Spinal cord (tissue), 10 donors: Measurements from ENCODE around the gene MYPN. TPM values are rescaled to one million over a fixed set of nuclear protein-coding genes. Genes with fewer than 3 reads are reported as not detected.

Source experiments
- DNase-seq, 6 donors: peaks; one replicate each; pipeline versions ENCODE4 v3.0.0 to v3.0.0-alpha.2; 2013 to 2015; ENCODE audit warnings: low spot score in 6 of 6, low read depth in 4 of 6
- H3K27ac ChIP-seq: one replicate; pipeline ENCODE4 v1.5.1; 2013; ENCODE audit warnings: low read depth, low read length, control low read depth
- H3K27me3 ChIP-seq: one replicate; pipeline ENCODE4 v1.6.1; 2013; ENCODE audit warnings: low read length; ENCODE audit not compliant: control insufficient read depth, insufficient read depth
- H3K36me3 ChIP-seq: one replicate; pipeline ENCODE4 v1.6.1; 2013; ENCODE audit warnings: low read length; ENCODE audit not compliant: control insufficient read depth, insufficient read depth
- H3K4me1 ChIP-seq: one replicate; pipeline ENCODE4 v1.6.1; 2013; ENCODE audit warnings: low read length; ENCODE audit not compliant: control insufficient read depth, insufficient read depth
- H3K4me3 ChIP-seq: one replicate; pipeline ENCODE4 v1.5.1; 2013; ENCODE audit warnings: low read depth, low read length, control low read depth
- H3K9me3 ChIP-seq: one replicate; pipeline ENCODE4 v1.6.1; 2013; ENCODE audit warnings: low read length; ENCODE audit not compliant: control insufficient read depth, insufficient read depth
- whole genome bisulfite sequencing: methylation state at CpG from one replicate; pipeline ENCODE4 v1.1.5; 2013; ENCODE audit warnings: missing lambda C conversion rate; ENCODE audit not compliant: insufficient coverage; 5-methylcytosine and 5-hydroxymethylcytosine counted together
- polyA plus RNA-seq, 2 donors: library from polyadenylated mRNA; unstranded; fragments of 120-200 nt; gene quantifications; one replicate each; pipeline ENCODE4 v1.2.1, GENCODE V29; 2013; ENCODE audit not compliant: insufficient read length in 2 of 2
- total RNA-seq, 2 donors: library from RNA; depleted of rRNA in 1 of 2; stranded (reverse); fragments of 120-200 nt in 1 of 2; fragments of >200 nt in 1 of 2; gene quantifications; one replicate each; pipeline versions ENCODE4 v1.2.3 to v1.2.4, GENCODE V29; 2013 to 2014
- donor health status: healthy.

MYPN gene
- total and polyA plus RNA-seq, 4 donors: 0.06 to 0.23 (median 0.10) TPM; not detected in 1

GRCh38 chr10:68139448-68140272 is 30.4 kb downstream of the MYPN start:
- 73% methylated on average over 4 of the region's 6 CpGs for WGBS
- Histone ChIP-seq H3K4me3 (no peak overlapping the region), H3K4me1 (no peaks in the 10 kb centered on the region), H3K27me3 (no peaks in the 10 kb centered on the region), H3K9me3 (no peaks in the 10 kb centered on the region), H3K27ac (no peak overlapping the region), H3K36me3 (no peaks in the 10 kb centered on the region)
- DNase-seq: no peak

- Histone ChIP-seq H3K27me3 (no peaks in the 10 kb centered on the region), H3K27ac (no peak overlapping the region), H3K4me3 (no peak overlapping the region), H3K36me3 (no peaks in the 10 kb centered on the region), H3K4me1 (no peaks in the 10 kb centered on the region), H3K9me3 (no peaks in the 10 kb centered on the region)
- no CpG with 5 or more reads among the region's 4 CpGs for WGBS
- no peak for DNase-seq
Measured at GRCh38 chr10:68142761-68143160, 33.5 kb downstream of the MYPN start.

GRCh38 chr10:68144709-68145108 is 35.4 kb downstream of the MYPN start:
- Histone ChIP-seq H3K9me3 (no peaks in the 10 kb centered on the region), H3K27ac (no peak overlapping the region), H3K36me3 (no peaks in the 10 kb centered on the region), H3K27me3 (no peaks in the 10 kb centered on the region), H3K4me1 (no peaks in the 10 kb centered on the region), H3K4me3 (no peak overlapping the region)
- no peak for DNase-seq
- 86% methylated on average over 2 of the region's 6 CpGs for WGBS

- H3K36me3 ChIP-seq: no peaks in the 10 kb centered on the region
- no peak for DNase-seq
- no peak overlapping the region for H3K27ac ChIP-seq
- no peaks in the 10 kb centered on the region for H3K4me1 ChIP-seq
- WGBS: 63% methylated on average over 2 of the region's 3 CpGs
- H3K27me3 ChIP-seq: no peaks in the 10 kb centered on the region
- no peak overlapping the region for H3K4me3 ChIP-seq
- H3K9me3 ChIP-seq: no peaks in the 10 kb centered on the region
Measured at GRCh38 chr10:68145705-68146104, 36.4 kb downstream of the MYPN start.

- WGBS: no CpG with 5 or more reads among the region's 1 CpG
- no peaks in the 10 kb centered on the region for H3K4me1 ChIP-seq
Measured at GRCh38 chr10:68146133-68146532, 36.8 kb downstream of the MYPN start.

GRCh38 chr10:68151453-68151852 is 42.2 kb downstream of the MYPN start:
- no peaks in the 10 kb centered on the region for H3K27me3 ChIP-seq
- H3K4me1 ChIP-seq: peaks cover 8% of the 10 kb centered on the region
- no CpG with 5 or more reads among the region's 1 CpG for WGBS
- H3K9me3 ChIP-seq: no peaks in the 10 kb centered on the region
- H3K27ac ChIP-seq: no peak overlapping the region
- no peak for DNase-seq
- H3K36me3 ChIP-seq: no peaks in the 10 kb centered on the region
- H3K4me3 ChIP-seq: no peak overlapping the region

More at GRCh38 chr10:68146133-68146532, 36.8 kb downstream of the MYPN start:
- Histone ChIP-seq H3K9me3 (no peaks in the 10 kb centered on the region), H3K36me3 (no peaks in the 10 kb centered on the region), H3K27ac (no peak overlapping the region), H3K4me3 (no peak overlapping the region), H3K27me3 (no peaks in the 10 kb centered on the region)
- no peak for DNase-seq

- peak in 5 of 6 donors; percentile 33 to 91 (median 47) for DNase-seq
- Histone ChIP-seq H3K27me3 (no peaks in the 10 kb centered on the region), H3K4me1 (peaks cover 8% of the 10 kb centered on the region), H3K9me3 (no peaks in the 10 kb centered on the region), H3K36me3 (no peaks in the 10 kb centered on the region), H3K27ac (peak overlapping the region; percentile 64), H3K4me3 (no peak overlapping the region)
- 23% methylated on average over 4 of the region's 8 CpGs for WGBS
Measured at GRCh38 chr10:68153473-68154210, 44.4 kb downstream of the MYPN start.

GRCh38 chr10:68154211-68154497 is 44.9 kb downstream of the MYPN start:
- Histone ChIP-seq H3K9me3 (no peaks in the 10 kb centered on the region), H3K36me3 (no peaks in the 10 kb centered on the region), H3K4me1 (peaks cover 8% of the 10 kb centered on the region), H3K27ac (peak overlapping the region; percentile 42), H3K4me3 (no peak overlapping the region), H3K27me3 (no peaks in the 10 kb centered on the region)
- no CpG with 5 or more reads among the region's 3 CpGs for WGBS
- peak in 3 of 6 donors; percentile 15 to 70 (median 67) for DNase-seq

GRCh38 chr10:68155615-68156210 is 46.4 kb downstream of the MYPN start:
- H3K36me3 ChIP-seq: no peaks in the 10 kb centered on the region
- H3K4me1 ChIP-seq: peaks cover 8% of the 10 kb centered on the region
- H3K27me3 ChIP-seq: no peaks in the 10 kb centered on the region
- 100% methylated on average over 1 of the region's 2 CpGs for WGBS
- H3K9me3 ChIP-seq: no peaks in the 10 kb centered on the region
- no peak overlapping the region for H3K27ac ChIP-seq
- DNase-seq: no peak
- H3K4me3 ChIP-seq: no peak overlapping the region
